ENCODE measurements around the gene CAPN5.
"Not testable (repeated sequence)": the region's sequence is repeated elsewhere in the genome, so short reads cannot be mapped to it uniquely, and the experiment has no call there.

The CAPN5 gene

GRCh38 chr11:77044356-77044755, 22.4 kb upstream of the CAPN5 start:
- DNase-seq (ENCODE audit: low read depth): no peak

DNA sequence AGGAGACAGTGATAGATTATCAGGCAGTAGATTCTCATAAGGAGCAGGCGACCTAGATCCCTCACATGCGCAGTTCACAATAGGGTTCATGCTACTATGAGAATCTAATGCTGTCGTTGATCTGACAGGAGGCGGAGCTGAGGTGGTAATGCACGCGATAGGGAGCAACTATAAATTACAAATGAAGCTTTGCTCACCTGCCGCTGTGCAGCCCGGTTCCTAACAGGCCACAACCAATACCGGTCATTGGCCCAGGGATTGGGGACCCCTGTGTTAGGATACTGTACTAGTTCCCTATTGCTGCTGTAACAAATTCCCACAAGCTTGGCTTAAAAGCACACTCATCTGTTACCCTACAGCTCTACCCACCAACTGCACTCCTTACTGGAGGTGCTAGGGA, 21.9 kb upstream of the CAPN5 start:
- no peak for DNase-seq (ENCODE audit: low read depth)

GRCh38 chr11:77046060-77046501, 20.7 kb upstream of the CAPN5 start:
- no peak for DNase-seq (ENCODE audit: low read depth)

- peak; percentile 28 for DNase-seq (ENCODE audit: low read depth)
These were observed 19.5 kb upstream of the CAPN5 start for GRCh38 chr11:77047007-77047927.

DNA sequence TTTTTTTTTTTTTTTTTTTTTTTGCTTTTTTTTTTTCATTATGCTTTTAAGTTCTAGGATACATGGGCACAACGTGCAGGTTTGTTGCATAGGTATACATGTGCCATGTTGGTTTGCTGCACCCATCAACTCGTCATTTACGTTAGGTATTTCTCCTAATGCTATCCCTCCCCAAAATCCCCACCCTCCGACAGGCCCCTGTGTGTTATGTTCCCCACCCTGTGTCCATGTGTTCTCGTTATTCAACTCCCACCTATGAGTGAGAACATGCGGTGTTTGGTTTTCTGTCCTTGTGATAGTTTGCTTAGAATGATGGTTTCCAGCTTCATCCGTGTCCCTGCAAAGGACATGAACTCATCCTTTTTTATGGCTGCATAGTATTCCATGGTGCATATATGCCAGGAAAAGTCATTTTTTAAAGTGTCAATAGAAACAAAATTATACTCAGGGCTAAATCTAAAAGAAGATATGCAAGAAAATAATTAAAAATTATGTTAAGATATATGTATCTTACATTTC, 18.8 kb upstream of the CAPN5 start:
- not testable (repeated sequence) for DNase-seq (ENCODE audit: low read depth)

GRCh38 chr11:77049026-77049425, 17.7 kb upstream of the CAPN5 start:
- no peak for DNase-seq (ENCODE audit: low read depth)

GRCh38 chr11:77051511-77051910, 15.3 kb upstream of the CAPN5 start:
- DNase-seq (ENCODE audit: low read depth): no peak

- no peak for DNase-seq (ENCODE audit: low read depth)
These were observed 14.3 kb upstream of the CAPN5 start for GRCh38 chr11:77052518-77052917.

DNA sequence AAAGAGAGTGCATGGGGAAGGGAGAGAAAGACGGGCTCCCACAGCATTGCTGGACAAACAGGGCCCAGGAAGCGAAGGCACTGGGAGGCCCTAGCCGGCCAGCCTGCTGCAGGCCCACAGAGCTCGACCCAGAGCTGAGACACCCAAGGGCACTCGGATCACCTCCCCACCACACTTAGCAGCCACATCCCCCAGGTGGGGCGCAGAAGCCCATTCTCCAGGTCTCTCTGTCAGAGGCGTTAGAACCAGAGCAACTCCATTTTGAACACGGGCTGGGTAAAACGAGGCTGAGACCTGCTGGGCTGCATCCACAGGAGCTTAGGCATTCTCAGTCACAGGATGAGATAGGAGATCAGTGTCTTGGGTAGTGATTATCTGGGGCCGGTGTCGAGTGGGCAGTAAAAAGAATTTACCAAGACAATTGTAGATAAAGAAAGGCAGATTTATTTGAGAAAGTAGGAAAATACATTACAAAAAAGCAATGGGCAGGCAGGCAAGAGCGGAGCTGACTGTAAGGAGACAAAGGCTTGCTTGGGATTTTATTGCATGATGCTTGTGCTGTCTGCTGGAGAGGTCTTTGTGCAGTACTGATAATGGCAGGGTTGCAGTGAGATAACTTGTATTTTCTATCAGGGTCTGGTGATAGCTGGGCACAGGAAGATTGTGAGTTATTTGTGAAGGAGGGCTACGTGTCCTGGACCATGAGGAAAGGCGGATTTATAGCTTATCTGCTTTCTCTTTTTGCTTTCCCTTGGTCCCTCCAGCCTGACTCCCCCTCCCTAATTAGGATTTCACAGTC, 13.4 kb upstream of the CAPN5 start:
- no peak for DNase-seq (ENCODE audit: low read depth)

GRCh38 chr11:77054084-77054483, 12.7 kb upstream of the CAPN5 start:
- no peak for DNase-seq (ENCODE audit: low read depth)

DNA sequence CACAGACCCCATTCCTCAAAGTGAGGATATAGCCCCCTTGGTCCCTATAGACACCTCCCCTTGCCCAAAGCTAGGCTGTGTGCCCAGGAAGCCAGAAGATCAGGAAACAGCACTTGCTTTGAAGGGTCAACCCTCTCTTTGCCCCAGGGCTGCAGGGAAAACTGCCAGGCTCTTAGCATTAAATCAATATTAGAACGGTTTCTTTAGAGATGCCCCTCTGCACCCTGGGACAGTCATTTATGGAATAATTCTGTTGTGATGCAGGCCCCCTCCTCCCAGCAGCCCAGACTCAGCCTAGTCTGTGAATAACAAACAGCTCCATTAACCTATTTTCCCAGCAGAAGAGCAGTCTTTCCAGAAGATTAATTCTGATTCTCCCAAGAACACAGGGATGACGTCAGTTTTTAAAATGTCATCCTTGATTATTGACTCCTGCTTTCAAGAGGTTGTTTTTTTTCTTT, 11.6 kb upstream of the CAPN5 start:
- DNase-seq (ENCODE audit: low read depth): no peak

GRCh38 chr11:77055913-77056312, 10.9 kb upstream of the CAPN5 start:
- DNase-seq (ENCODE audit: low read depth): no peak

DNA sequence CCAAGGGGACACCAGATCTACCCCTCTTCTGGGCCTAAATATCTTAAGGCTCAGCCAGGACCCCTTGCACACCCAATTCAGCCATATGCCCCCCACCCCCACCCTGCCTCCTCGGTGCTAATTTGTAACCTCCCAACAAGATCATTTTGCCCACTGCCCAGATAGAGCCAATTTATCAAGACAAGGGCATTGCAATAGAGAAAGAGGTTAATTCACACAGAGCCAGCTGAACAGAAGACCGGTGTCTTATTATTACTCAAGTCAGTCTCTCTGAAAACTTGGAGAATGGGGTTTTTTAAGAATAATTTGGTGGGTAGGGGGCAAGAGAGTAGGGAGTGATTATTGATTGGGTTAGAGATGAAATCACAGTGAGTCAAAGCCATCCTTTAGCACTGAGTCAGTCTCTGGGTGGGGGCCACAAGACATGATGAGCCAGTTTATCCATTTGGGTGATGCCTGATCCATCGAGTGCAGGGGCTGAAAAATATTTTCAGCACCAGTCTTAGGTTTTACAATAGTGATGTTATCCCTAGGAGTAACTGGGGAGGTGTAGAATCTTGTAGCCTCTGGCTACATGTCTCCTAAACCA, 9.9 kb upstream of the CAPN5 start:
- DNase-seq (ENCODE audit: low read depth): no peak

DNA sequence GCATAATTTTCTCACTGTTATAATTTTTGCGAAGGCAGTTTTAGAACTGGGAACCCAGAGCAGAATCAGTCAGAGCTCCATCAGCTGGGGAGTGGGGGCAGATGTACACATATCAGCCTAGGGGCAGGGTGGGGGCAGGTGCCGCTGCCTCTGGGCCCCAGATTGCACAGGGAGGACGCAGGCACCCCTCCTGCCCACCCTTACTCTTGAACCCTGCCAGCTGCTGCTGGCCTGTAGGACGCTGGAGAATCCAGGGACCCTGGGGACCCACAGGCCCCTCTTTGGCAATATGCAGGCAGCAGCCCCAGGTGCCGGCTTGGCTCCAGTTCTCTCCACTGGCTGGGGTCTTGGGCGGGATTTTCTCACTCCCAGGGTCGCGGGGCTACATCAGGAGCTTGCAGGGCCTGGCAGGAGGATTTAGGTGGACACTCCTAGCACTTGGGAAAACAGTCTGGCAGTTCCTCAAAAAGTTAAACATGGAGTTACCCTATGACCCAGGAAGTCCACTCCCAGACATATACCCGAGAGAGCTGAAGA, 8.8 kb upstream of the CAPN5 start:
- DNase-seq (ENCODE audit: low read depth): no peak

- DNase-seq (ENCODE audit: low read depth): no peak
These were observed 7.9 kb upstream of the CAPN5 start for GRCh38 chr11:77058900-77059299.

DNA sequence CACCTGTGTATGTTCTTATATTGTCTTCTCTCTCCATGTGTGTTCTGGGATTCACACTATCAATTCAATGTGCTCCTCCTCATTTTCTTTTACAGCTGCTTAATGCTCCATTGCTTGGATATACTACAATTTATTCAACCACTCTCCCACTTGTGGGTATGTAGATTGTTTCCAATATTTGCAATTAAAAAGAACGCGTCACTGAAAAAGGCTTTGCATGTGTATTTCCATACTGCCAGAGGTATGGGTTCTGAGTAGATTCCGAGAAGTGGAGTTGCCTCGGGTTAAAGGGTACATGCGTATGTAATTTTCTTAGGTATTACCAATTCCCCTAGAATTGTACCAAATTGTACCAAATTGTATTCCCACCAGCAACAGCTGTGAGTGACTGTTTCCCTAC, 7.0 kb upstream of the CAPN5 start:
- no peak for DNase-seq (ENCODE audit: low read depth)

- DNase-seq (ENCODE audit: low read depth): no peak
These were observed 6.5 kb upstream of the CAPN5 start for GRCh38 chr11:77060234-77060633.

- DNase-seq (ENCODE audit: low read depth): not testable (repeated sequence)
These were observed 5.5 kb upstream of the CAPN5 start for GRCh38 chr11:77061258-77061657.

DNA sequence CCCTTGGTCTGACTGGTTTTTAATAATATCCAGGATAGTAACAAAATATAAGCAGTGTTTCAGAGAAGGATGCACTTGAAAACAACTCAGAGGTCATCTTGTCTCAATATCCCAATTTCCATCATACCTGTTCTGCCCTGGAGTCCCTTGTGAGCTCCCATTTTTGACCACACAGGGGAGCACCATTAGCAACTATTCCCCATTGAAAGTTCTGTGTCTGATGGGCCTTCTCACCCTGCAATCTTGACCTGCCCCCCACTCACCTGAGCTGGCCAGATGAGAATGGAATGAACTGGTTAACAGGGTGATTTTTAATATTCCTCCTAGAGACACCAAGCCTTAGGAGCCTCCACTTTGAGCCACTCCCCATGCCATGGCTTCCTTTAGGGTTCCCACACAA, 3.8 kb upstream of the CAPN5 start:
- DNase-seq (ENCODE audit: low read depth): no peak

- DNase-seq (ENCODE audit: low read depth): no peak
These were observed 3.4 kb upstream of the CAPN5 start for GRCh38 chr11:77063407-77063806.

GRCh38 chr11:77063861-77064260, 2.9 kb upstream of the CAPN5 start:
- DNase-seq (ENCODE audit: low read depth): no peak

DNA sequence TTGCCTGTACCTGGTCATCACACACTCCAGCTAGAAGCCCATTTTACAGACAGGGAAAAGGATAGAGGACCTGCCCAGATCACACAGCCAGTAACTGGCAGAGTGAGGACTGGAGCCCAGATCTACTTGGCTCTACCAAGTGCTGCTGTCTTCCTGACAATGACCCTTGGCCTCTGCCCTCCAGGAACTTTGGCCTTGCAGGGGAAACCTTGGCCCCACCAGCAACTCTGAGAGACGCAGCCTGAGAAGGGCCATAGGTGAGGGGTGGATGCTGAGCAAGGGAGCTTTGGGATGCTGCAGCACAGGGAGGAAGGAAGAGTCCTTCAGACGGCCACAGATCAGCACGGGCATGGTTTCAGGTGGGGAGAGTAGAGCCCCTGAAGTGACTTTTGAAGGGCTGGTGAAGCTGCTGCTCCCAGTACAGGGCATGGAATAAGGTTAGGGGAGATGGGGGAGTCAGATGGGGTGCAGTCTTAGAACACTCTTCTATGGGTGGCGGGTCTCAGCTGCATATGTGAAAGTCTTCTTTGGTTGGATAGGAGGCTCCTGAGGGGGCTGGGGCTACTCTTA, 2.0 kb upstream of the CAPN5 start:
- no peak for DNase-seq (ENCODE audit: low read depth)
